Activated CD8-positive, alpha-beta T cell treated with anti-CD3 and anti-CD28 coated beads, Interleukin-2, amount 10 ng/mL, durations not matched to agents 7 days and 5 days (primary cell): ENCODE results near the gene TLR4. TPM values are rescaled to one million over a fixed set of nuclear protein-coding genes. Genes with fewer than 3 reads are reported as not detected.

ENCODE experiments used
- ATAC-seq: fragments of 150-1000 bp; cut with Tn5 transposase; one replicate; pipeline ENCODE4 v1.10.0; 2021; ENCODE audit warnings: moderate library complexity
- CTCF ChIA-PET: fragments of 350-600 bp; sonication (Branson Sonifier 250); formaldehyde crosslinking; loops from one replicate; lab custom pipeline; 2021; ENCODE audit warnings: antibody characterized with exemption; lab: Charles Lee
- POLR2A ChIA-PET: fragments of 350-600 bp; sonication (Branson Sonifier 250); formaldehyde crosslinking; loops from one replicate; lab custom pipeline; 2021; ENCODE audit warnings: antibody characterized with exemption; lab: Charles Lee
- DNase-seq: peaks from one replicate; pipeline ENCODE4 v3.0.0-alpha.2; 2020
- H3K27ac Mint-ChIP-seq: one replicate; pipeline ENCODE4 v1.8.0; 2021; ENCODE audit warnings: mild to moderate bottlenecking, mixed read lengths
- H3K27me3 Mint-ChIP-seq: one replicate; pipeline ENCODE4 v1.8.0; 2021; ENCODE audit warnings: low read depth, mixed read lengths
- H3K36me3 Mint-ChIP-seq: one replicate; pipeline ENCODE4 v1.8.0; 2021; ENCODE audit warnings: low read depth, mixed read lengths
- H3K4me1 Mint-ChIP-seq: one replicate; pipeline ENCODE4 v1.8.0; 2021; ENCODE audit warnings: low read depth, mixed read lengths
- H3K4me3 Mint-ChIP-seq: one replicate; pipeline ENCODE4 v1.8.0; 2021; ENCODE audit warnings: mild to moderate bottlenecking, mixed read lengths
- H3K9me3 Mint-ChIP-seq: one replicate; pipeline ENCODE4 v1.8.0; 2022; ENCODE audit warnings: mixed read lengths; ENCODE audit not compliant: insufficient read depth
- total RNA-seq, 2 experiments: library from RNA; stranded (reverse); gene quantifications; one replicate each; pipeline ENCODE4 v1.2.3, GENCODE V29; 2021

Gene TLR4
- under 1 TPM; 0.08 to 0.16 TPM for total RNA-seq

- Mint-ChIP-seq H3K9me3 (no peaks in the 10 kb centered on the region), H3K4me3 (no peak within 1 kb of the TSS)
These were observed at the start of gene TLR4 for GRCh38 chr9:117704024-117704575. Gene TLR4, plus strand, starts transcription at chr9:117704403. Its CDS starts 70 bp downstream, at chr9:117704473.

GRCh38 chr9:117656002-117656401, 48.2 kb upstream of the TLR4 start:
- H3K36me3 Mint-ChIP-seq = no peaks in the 10 kb centered on the region
- H3K4me1 Mint-ChIP-seq = no peaks in the 10 kb centered on the region
- ChIA-PET POLR2A (no interaction called here), CTCF (no interaction called here)
- H3K27ac Mint-ChIP-seq = no peak overlapping the region
- no peaks in the 10 kb centered on the region for H3K9me3 Mint-ChIP-seq
- no peak overlapping the region for H3K4me3 Mint-ChIP-seq
- DNase-seq (no peak), ATAC-seq (no peak)
- no peaks in the 10 kb centered on the region for H3K27me3 Mint-ChIP-seq

More at GRCh38 chr9:117704024-117704575, at the start of gene TLR4:
- ChIA-PET CTCF (no interaction called here), POLR2A (no interaction called here)
- no peak for DNase-seq
- Mint-ChIP-seq H3K27ac (no peak within 1 kb of the TSS), H3K4me1 (peaks cover 3% of the 10 kb centered on the region), H3K36me3 (no peaks in the 10 kb centered on the region), H3K27me3 (peaks cover 8% of the 10 kb centered on the region)
- peak; percentile 23 for ATAC-seq

- Mint-ChIP-seq H3K4me3 (no peak overlapping the region), H3K4me1 (no peaks in the 10 kb centered on the region), H3K9me3 (no peaks in the 10 kb centered on the region), H3K27me3 (no peaks in the 10 kb centered on the region), H3K36me3 (no peaks in the 10 kb centered on the region), H3K27ac (no peak overlapping the region)
- DNase-seq = no peak
- ChIA-PET POLR2A (no interaction called here), CTCF (no interaction called here)
- ATAC-seq = no peak
These were observed 41.6 kb upstream of the TLR4 start for GRCh38 chr9:117662651-117663050.

GRCh38 chr9:117664419-117664818, 39.8 kb upstream of the TLR4 start:
- Mint-ChIP-seq H3K4me1 (no peaks in the 10 kb centered on the region), H3K27me3 (no peaks in the 10 kb centered on the region), H3K4me3 (no peak overlapping the region), H3K9me3 (no peaks in the 10 kb centered on the region), H3K27ac (no peak overlapping the region), H3K36me3 (no peaks in the 10 kb centered on the region)
- CTCF ChIA-PET = no interaction called here
- POLR2A ChIA-PET = no interaction called here
- ATAC-seq (no peak), DNase-seq (no peak)

- no peak overlapping the region for H3K4me3 Mint-ChIP-seq
- ATAC-seq (no peak), DNase-seq (no peak)
- no peaks in the 10 kb centered on the region for H3K27me3 Mint-ChIP-seq
- no peaks in the 10 kb centered on the region for H3K9me3 Mint-ChIP-seq
- ChIA-PET CTCF (no interaction called here), POLR2A (no interaction called here)
- no peaks in the 10 kb centered on the region for H3K4me1 Mint-ChIP-seq
- H3K27ac Mint-ChIP-seq = no peak overlapping the region
- no peaks in the 10 kb centered on the region for H3K36me3 Mint-ChIP-seq
These were observed 38.4 kb upstream of the TLR4 start for GRCh38 chr9:117665601-117666385.

- ATAC-seq = no peak
- no peaks in the 10 kb centered on the region for H3K9me3 Mint-ChIP-seq
- no peaks in the 10 kb centered on the region for H3K4me1 Mint-ChIP-seq
- no peaks in the 10 kb centered on the region for H3K36me3 Mint-ChIP-seq
- no peak for DNase-seq
- CTCF ChIA-PET = no interaction called here
- no peak overlapping the region for H3K4me3 Mint-ChIP-seq
- no peaks in the 10 kb centered on the region for H3K27me3 Mint-ChIP-seq
- POLR2A ChIA-PET = no interaction called here
- H3K27ac Mint-ChIP-seq = no peak overlapping the region
These were observed 32.7 kb upstream of the TLR4 start for GRCh38 chr9:117671468-117671867.

- DNase-seq (no peak), ATAC-seq (no peak)
- Mint-ChIP-seq H3K9me3 (no peaks in the 10 kb centered on the region), H3K27me3 (no peaks in the 10 kb centered on the region), H3K4me3 (no peak overlapping the region), H3K4me1 (no peaks in the 10 kb centered on the region), H3K36me3 (no peaks in the 10 kb centered on the region), H3K27ac (no peak overlapping the region)
- CTCF ChIA-PET = no interaction called here
- POLR2A ChIA-PET = no interaction called here
These were observed 31.8 kb upstream of the TLR4 start for GRCh38 chr9:117672369-117672768.

- no peaks in the 10 kb centered on the region for H3K36me3 Mint-ChIP-seq
- ChIA-PET POLR2A (no interaction called here), CTCF (no interaction called here)
- ATAC-seq (no peak), DNase-seq (no peak)
- no peaks in the 10 kb centered on the region for H3K4me1 Mint-ChIP-seq
- H3K9me3 Mint-ChIP-seq = no peaks in the 10 kb centered on the region
- no peak overlapping the region for H3K27ac Mint-ChIP-seq
- no peak overlapping the region for H3K4me3 Mint-ChIP-seq
- no peaks in the 10 kb centered on the region for H3K27me3 Mint-ChIP-seq
These were observed 26.6 kb upstream of the TLR4 start for GRCh38 chr9:117677572-117677971.

- no peaks in the 10 kb centered on the region for H3K4me1 Mint-ChIP-seq
- H3K36me3 Mint-ChIP-seq = no peaks in the 10 kb centered on the region
- H3K4me3 Mint-ChIP-seq = no peak overlapping the region
These were observed 25.3 kb upstream of the TLR4 start for GRCh38 chr9:117678871-117679270.

GRCh38 chr9:117679416-117679815, 24.8 kb upstream of the TLR4 start:
- Mint-ChIP-seq H3K9me3 (no peaks in the 10 kb centered on the region), H3K27ac (no peak overlapping the region), H3K4me1 (no peaks in the 10 kb centered on the region), H3K36me3 (no peaks in the 10 kb centered on the region), H3K4me3 (no peak overlapping the region), H3K27me3 (no peaks in the 10 kb centered on the region)
- CTCF ChIA-PET = no interaction called here
- no peak for ATAC-seq
- DNase-seq = no peak
- POLR2A ChIA-PET = no interaction called here

More at GRCh38 chr9:117678871-117679270, 25.3 kb upstream of the TLR4 start:
- CTCF ChIA-PET = no interaction called here
- POLR2A ChIA-PET = no interaction called here
- no peaks in the 10 kb centered on the region for H3K27me3 Mint-ChIP-seq
- no peak overlapping the region for H3K27ac Mint-ChIP-seq
- H3K9me3 Mint-ChIP-seq = no peaks in the 10 kb centered on the region
- DNase-seq = no peak
- no peak for ATAC-seq

GRCh38 chr9:117681888-117682287, 22.3 kb upstream of the TLR4 start:
- Mint-ChIP-seq H3K36me3 (no peaks in the 10 kb centered on the region), H3K4me1 (no peaks in the 10 kb centered on the region), H3K27me3 (no peaks in the 10 kb centered on the region), H3K9me3 (no peaks in the 10 kb centered on the region), H3K27ac (no peak overlapping the region), H3K4me3 (no peak overlapping the region)
- POLR2A ChIA-PET = no interaction called here
- CTCF ChIA-PET = no interaction called here
- ATAC-seq (no peak), DNase-seq (no peak)

GRCh38 chr9:117682955-117683710, 21.1 kb upstream of the TLR4 start:
- Mint-ChIP-seq H3K27me3 (no peaks in the 10 kb centered on the region), H3K27ac (no peak overlapping the region), H3K4me1 (no peaks in the 10 kb centered on the region), H3K36me3 (no peaks in the 10 kb centered on the region), H3K4me3 (no peak overlapping the region), H3K9me3 (no peaks in the 10 kb centered on the region)
- POLR2A ChIA-PET = no interaction called here
- ATAC-seq (no peak), DNase-seq (no peak)
- CTCF ChIA-PET = no interaction called here
